NCI-H748 (cell line): ENCODE results near the gene NRXN3.

Experiments used
- DNase-seq: peaks from one replicate; lab custom pipeline; 2025; ENCODE audit not compliant: unreplicated experiment; lab: John Stamatoyannopoulos, UW

The NRXN3 gene

DNA sequence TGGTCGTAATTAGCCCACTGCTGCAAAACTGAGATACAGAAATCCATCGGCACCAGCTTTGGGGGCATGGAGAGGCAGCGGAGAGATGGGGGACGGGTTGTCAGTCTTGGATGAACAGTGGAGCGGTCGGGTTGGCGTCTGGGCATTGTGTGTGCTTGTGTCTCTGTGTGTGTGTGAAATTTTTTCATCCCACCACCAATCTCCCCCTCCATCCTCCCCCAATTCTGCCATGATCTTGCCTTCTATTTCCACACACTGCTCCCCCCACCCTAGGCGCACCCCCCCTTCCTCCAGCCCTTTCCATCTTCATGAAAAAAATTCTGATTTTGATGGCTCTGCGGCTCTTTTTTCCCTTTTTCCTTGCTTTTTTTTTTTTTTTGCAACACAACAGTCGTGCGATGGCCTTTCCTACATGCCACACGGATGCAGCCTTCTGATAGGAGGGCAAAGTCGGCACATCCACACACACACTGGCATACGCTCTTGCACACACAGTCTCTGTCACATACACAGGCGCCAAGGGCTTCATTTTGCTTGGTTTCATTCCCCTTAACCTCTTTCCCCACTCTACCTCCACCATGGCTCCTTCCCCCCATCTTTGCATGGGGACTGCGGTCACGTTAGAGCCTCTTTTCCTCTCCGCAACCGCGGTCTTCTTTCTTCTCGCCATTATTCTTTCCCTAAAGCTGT lies 3.3 kb downstream of the NRXN3 start:
- DNase-seq, result no peak

DNA sequence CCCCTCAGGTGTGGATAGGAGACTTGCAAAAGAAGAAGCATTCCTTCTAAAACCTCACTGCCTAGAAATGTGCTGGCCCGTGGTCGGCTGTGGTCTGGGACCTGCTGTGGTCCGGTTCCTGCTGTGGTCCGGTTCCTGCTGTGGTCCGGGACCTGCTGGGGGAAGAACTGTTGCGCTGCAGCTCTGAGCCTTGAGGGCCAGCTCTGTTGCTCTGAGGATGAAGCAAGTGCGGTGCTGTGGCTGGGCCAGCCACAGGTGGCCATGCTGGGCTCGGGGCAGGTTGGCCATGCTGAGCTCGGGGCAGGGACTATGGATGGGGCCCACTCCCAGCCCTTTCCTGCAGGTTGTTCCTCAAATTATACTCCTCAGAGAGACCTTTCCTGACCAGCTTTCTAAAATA lies 5.2 kb downstream of the NRXN3 start:
- DNase-seq, result no peak

DNA sequence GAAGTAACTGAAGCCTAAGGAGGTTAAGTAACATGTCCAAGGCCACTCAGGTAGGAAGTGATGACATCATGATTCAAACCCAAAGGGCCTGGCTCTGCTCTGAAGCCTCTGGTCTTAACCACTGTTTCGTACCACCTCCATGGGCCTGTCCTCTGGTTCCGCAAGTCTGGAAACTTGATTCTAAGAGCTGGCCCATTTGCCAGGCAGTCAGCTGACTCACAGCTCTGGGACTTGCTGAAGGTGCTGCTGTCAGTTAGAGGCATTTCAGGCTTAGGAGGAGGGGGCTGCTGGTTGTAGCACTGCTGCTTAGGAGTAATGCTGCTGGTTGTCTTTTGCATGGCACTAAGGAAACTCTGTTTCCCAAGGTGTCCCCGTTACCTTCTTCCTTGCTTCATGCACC lies 7.9 kb downstream of the NRXN3 start:
- no peak for DNase-seq

DNA sequence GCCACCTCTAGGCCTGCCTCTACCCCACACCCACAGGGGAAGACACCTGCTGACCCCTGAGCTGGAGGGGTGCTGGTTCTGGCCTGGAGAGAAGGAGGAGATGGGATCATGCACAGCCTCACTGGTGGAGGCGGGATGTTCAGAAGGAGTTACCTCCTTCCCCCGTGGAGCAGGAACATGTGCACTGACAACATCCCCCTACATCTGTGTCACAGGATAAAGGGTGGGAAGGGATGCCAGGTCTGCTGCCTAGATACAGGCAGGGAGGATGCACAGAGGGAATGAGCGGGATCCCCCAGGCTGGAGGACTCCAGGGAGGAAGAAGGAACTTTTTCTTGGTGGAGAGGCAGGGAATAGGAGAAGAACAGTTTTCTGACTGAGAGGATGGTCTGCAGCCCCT lies 8.8 kb downstream of the NRXN3 start:
- no peak for DNase-seq

DNA sequence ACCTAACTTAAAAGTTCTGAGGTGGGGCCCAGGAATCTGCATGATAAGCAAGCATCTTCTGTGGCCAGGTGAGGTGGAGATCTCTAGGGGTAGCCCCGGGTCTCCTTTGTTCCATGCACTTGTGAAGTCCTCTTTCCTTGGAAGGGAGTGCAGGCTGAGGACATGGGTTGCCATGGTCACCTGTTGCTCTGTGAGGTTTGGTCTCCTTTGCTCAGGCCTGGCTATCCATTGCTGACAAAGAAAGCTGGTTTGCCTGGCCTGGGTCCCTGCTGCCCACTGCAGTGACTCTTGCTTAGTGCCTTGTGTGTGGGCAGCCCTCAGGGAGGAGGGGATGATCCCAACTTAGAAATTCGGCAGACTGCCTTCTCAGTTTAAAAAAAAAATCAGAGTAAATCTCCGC lies 11.1 kb downstream of the NRXN3 start:
- no peak for DNase-seq

DNA sequence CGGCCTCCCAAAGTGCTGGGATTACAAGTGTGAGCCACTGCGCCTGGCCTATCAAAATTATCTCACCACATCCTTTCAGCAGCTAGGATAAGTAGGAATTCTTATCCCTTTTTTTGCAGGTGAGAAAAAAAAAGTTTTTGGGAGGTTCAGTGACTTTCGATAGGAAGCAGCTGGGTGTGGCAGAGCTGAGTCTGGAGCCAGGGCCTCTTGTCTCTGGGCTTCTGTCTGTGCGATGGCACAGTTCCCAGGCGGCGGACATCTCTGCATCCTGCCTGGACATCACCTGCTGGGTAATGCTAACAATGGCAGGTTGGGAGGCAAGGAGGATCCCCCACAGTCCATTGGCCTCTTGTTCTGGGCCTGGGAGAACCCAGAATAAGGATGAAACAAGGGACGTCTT lies 12.5 kb downstream of the NRXN3 start:
- no peak for DNase-seq

DNA sequence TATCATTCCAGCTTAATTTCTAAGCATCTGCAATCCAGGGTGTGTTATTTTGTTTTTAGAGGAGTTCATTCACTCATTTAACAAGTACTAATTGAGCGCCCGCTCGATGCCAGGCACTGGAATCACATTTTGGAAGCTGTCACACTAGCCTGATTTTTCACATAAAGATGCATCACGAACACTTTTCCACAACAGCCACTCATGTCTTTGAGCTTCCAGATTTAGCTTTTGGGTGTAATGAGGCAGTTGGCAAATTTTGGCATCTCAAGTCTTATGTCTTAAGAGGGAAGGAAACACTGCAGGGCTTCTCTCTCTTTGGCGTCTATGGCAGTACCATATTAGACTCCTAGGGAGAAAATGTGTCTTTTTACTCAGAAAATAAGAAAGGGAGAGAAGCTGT lies 14.0 kb downstream of the NRXN3 start:
- DNase-seq, result no peak

DNA sequence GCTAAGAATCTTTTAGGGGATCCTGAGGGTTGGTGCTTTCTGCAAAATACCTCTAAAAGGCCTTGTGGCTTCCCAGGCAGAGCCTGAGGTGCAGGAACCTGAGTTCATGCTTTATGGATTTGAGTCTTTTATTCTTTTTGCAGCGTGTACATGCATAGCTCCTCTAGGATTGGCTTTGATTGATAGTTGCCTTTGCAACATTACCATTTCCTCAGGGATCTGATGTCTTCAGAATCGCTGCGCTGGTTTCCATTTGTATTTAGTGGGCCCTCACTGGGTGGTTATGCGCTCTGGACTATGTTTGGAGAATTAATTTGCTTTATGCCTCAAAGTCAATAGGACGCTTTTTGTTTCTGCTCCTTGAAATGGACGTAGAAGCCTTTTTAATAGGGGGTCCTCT lies 16.1 kb downstream of the NRXN3 start:
- no peak for DNase-seq

DNA sequence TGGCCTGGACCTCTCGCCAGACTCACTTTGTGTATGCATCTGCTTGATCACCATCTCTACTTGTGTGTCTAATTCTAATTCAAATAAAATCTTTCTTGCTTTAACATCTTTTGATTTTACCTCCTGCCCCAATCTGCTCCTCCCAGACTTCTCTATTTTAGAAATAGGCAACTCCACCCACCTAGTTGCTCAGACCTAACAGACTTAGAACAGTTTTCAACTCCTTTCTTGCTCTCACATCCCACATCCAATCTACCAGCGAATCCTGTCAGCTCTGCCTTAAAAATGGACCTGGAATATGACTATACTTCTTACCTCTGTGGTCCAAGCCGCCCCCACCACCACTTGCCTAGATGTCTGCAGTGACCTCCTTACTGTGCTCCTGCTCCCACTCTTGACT lies 18.7 kb downstream of the NRXN3 start:
- DNase-seq, result no peak

DNA sequence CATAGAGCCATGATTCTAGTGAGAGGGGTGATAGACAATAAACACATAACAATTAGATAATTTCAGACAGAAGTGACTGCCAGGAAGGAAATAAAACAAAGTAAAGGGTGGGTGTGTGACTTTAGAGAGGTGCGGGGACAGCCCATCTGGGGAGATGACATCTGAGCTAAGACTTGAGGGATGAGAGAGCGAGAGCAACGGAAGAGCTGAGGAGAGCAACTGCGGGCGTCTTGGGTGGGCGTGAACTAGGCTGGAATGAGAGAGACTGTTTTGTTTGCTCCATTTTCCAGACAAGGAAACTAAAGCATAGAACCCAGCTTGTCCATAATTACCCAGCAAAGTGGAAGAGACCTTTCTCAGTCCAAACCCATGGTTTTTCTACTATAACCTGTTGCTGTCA lies 25.3 kb downstream of the NRXN3 start:
- DNase-seq, result no peak

DNA sequence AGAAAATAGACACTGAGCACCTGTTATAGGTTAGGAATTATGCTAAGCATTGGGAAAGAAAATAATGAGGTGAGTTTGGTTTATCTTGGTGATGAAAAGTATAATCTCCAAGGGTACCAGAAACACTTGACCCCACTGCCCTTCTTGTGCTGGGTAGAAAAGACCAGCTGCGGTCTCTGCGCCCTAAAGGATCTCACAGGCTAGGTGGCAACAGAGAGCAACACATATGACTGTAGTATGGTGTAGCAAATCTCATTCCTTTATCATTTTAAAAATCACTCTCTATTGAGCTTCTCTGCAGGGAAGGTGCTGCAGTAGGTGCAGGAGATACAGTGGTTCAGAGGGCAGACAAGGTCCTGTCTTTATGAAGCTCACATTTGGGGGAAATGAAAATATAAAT lies 26.1 kb downstream of the NRXN3 start:
- peak; percentile 13 for DNase-seq

DNA sequence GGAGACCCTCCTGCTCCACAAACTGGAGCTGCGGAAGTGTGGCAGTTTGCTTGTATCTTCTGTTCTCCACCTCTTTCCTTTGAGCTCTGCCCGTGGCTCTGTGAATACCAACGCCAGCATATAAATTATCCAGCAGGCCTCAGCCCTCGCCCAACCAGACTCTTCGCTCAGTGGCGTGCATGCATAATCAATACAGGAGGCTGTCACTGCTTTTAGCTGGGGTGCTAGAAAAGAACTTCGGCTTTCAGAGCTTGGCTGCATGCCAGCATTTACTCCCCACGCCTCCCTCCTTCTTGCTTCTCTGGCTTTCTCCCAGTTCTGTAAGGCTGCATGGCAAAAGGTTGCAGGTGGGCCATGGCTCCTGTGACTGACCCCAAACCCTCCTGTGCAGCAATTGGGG lies 26.9 kb downstream of the NRXN3 start:
- no peak for DNase-seq

DNA sequence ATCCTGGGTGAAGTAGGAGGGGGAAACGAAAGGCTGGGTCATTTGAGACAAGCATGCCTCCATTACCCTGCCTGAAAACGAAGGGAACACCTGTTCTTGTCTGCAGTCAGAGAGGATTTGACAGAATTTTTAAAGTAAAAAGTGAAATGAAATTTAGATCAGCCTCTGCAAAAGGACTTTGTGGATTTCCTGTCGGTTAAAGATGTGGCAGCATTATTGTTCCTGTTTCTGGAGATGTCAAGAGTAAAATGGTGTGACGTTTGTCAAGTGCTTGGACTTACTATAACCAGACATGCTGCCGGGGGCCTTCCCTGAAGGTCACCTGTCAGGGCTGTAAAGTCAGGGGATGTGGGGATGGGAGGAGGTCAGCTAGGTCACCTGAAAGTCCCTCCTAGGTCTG lies 32.0 kb downstream of the NRXN3 start:
- no peak for DNase-seq

DNA sequence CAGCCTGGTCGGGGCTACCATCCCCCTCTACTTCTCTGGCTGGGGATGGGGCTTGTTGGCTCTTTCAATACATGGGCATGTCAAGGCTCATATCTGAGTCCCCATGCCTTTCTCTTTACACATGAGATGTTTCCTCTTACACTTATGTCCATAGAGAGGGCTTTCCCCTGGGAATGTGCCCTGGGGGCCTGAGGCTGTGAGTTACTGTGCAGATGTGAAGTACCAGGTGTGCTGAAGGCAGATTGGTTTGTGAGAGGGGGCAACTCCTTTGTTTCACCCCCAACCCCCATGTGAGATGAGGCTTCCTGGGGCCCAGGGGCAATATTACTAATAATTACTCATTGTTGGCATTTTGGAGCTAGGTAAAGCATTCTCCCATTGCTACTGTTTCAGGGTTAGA lies 32.8 kb downstream of the NRXN3 start:
- peak; percentile 85 for DNase-seq

DNA sequence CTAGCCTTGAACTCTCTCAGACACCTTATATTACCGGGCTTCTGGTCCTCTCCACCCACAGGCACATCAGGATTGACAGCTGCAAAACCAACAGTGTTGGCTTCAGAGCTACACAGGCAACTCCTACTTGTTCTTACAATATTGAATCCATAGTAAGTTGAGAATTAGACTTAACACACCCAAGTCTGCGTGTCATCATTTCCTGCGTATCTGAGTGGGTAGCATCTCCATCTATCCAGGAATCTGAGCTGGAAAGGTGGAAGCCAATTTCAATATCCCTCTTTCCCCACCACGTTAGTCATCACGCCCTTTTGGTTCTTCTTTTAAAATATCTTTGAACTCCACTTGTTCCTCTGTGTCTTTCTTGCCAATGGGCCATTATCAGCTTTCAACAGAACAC lies 37.2 kb downstream of the NRXN3 start:
- no peak for DNase-seq

DNA sequence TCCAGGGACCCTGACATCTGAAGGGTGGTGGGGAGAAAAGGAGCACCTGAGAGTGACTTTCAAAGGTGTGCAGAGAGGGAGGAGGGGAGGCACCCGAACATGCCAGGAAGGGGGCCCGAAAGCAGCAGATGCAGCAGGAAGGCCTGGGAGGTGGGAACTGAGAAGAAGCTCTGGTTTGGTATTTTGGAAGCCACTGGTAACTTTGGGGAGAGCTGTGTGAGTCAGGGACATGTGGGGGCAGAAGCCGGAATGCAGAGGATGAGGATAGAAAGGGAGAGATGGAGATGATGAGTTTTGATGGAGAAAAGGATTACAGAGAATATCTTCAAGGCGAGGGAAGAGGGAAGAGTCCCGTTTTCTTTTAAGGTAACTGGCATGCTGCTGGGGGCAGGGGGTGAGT lies 50.1 kb downstream of the NRXN3 start:
- no peak for DNase-seq

DNA sequence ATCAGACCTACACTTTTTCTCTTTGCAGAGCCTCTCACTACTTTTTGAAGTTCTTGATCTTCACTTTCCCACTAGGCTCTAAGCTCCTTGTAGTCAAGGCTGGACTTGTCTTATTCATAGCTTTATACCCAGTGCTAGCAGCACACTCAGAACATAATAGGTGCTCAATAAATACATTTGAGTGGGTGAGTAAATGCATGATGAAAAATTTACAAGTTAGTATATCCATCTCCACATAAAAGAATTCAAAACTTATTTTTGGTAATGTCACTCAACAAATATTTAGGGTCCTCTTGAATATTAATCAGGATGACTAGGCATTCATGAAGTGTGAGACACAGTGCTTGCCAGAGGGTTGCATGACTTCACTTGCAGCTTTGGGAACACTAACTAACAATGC lies 52.6 kb downstream of the NRXN3 start:
- no peak for DNase-seq

DNA sequence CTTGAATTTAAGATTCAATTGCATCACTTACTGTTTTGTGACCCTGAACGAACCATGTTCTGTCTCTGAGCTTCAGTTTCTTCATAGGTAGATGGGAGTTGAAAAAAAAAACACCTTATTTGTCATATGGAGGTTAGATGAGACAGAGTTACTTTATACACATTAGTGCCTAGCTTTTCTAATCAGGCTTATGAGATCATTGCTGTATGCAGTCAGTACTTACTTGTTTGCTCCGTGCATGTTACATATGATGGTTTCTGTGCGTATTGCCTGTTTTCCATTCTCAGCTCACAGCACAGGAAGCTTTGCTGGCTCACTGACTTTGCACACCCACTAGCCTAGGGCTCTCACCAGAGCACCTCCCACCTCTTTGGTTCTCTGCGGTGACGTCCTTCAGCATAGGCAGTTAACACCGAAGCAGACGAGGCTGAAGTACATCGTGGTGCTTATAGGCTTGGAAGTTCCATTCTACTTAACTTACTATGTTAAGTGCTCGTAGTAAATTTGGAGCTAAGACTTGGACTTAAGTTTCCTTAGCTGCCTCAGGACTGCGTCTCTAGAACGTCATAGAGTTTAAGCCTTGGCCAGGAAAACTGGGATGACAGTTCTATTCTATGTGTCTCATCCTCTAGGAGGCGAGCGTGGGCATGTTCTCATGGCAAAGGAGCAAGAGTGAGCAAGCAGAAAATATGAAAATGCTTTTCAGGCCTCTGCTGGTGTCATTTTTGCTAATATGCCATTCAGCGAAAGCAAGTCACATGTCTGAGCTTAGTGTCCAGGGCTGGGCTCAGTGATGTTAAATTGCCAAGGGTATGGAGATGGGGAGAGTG lies 57.3 kb downstream of the NRXN3 start:
- no peak for DNase-seq

DNA sequence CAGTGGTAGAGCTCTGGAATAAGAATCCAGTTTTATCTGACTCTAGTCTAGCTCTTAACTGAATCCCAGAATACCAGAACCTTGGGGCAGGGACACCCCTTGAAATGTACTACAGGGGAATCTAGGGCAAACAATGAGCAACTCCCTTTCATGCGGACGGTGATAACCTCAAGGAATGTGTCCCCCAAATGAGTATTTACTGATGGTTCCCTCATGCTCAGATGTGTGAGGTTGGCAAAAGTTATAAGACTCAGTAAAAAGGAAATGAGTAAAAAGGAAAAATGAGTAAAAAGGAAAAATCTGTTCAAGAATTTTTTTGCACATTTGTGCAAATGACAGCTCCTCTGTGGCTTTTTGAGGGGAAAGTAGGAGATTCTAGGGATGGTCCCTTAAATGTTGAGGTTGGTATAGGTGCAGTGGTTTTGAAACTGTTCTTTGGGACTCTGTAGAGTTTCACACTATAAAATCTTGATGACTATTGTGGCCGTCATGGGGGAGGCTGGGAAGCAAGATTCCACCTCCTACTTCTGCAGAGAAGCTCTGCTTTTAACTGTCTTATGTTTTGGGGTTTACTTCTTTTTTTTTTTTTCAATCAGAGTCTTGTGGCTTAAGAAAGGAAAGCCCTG lies 58.6 kb downstream of the NRXN3 start:
- DNase-seq, result no peak

DNA sequence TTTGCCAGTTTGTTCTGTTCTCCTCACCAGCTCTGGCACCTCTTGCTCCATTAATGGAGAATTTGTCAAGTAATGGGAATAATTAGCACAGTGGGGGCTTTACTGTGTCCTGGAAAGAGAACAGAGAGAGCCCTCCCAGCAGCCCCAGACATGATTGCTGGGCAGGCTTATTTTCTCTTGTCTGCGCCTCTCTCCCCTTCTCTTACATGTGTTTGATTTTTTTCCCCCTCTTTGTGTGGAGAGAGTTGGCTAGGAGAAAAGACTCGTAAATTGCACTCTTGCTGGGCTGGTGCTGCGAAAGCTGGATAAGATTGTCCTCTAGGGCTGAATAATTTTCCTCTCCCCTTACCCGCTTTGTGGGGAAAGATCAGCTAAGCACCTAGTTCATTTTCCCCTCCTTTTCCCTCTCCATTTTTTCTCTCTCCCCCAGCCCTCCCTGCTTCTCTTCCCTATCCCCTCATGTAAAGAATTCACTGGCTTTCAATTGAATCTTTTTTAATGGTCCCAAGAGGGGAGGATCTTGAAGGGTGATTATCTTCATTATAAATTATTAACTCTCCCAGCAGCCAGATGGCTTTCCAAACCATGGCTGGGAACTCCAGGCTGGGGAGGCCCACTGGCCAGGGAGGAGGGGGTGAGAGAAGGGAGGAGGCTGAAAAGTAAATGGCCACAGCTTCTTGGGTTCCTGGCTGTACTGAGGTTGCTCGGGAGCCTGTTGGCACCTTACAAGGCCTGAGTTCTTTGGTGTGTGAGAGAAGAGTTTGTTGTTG lies 62.2 kb downstream of the NRXN3 start:
- peak; percentile 43 for DNase-seq

DNA sequence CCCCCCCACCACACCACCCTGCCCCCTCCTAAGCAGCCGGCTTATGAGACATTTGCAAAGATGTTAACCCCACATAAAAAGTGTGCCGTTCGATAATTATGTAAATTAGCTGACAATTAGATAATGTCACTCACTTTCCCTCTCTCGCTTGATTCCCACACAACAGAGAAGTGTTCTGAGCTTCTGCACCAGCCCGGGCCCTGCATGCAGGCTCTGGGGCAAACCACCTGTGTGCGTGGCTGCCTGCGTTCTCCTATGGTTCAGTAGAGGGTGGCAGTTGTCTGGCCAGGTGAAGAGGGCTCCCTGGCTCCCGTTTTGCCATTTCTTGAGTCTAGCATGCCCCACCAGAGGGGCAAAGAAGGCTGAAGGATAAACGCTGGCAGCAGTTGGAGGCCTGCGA lies 68.0 kb downstream of the NRXN3 start:
- no peak for DNase-seq

DNA sequence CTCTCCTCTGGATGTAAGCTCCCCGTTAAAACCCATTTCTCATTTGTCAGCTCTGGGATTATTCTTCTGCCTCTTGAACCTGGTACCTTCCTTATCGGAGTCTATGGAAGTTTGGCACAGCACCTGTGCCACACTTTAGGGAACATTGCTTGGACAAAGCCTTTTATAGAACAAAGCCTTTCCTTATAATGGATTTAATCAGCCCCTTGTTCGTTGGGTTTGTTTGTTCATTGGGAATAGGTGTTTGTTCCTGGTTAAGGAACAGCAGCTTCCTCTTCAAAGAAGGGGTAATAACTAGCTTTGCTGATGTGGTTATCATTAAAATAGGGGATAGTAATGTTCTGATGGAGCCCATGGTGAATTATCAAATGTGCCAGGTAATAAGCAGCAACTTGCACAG lies 70.4 kb downstream of the NRXN3 start:
- peak; percentile 59 for DNase-seq
